Kidney tubule cell (primary cell): ENCODE measurements around the gene ZNF608.

Experiments
- DNase-seq: peaks from one replicate; pipeline ENCODE4 v3.0.0-alpha.2; 2018; ENCODE audit warnings: low spot score

The ZNF608 gene

DNA sequence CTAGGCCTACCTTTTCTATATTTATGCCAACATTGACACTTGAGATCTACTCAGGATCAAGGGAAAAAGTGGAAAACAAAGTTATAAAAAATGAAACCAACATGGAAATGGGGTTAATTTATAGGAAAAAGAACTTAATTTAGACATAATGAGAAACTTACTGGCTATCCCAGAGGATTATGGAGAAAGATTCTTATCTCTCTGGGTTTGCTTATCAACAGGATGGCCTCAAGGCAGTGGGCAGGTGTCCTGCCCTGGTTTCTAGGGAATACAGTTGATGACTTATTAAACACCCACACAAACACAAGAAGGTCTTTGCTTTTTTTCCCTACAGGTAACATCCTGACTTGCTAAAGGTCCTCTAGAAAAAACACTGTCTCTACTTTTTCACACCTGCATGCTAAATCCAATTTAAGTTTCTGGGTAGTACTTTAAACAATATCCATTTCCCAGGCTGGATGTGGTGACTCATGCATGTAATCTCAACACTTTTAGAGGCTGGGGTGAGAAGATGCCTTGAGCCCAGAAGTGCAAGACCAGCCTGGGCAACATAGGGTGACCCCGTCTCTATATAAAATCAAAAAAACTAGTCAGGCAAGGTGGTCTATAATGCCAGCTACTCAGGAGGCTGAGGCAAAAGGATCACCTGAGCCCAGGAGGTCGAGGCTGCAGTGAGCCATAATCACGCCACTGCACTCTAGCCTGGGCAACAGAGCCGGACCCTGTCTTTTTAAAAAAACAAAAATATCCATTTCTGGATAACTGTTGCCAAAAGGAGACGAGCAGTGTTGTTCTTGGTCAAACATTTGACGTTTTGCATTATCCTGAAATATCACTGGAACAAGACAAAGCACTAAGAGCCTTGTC is 6.6 kb upstream of the ZNF608 start:
- no peak for DNase-seq

DNA sequence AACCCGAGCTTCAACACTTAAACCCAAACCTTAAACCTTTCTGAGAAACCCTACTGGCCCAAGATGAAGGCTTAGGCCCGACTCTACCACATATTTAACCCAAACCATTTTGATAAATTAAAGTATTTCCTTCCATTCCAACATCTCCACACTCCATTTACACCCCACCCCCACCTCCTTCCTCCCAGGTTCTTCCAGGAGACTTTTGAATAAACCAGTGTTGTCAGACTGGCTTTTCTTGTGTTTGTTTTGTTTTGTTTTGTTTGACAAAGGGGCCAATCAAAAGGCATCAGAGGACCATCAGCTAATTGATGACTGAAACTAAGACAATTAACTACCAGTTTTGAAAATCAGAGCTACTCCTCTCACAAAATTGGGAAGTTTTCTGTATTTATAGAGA is 4.6 kb upstream of the ZNF608 start:
- no peak for DNase-seq

DNA sequence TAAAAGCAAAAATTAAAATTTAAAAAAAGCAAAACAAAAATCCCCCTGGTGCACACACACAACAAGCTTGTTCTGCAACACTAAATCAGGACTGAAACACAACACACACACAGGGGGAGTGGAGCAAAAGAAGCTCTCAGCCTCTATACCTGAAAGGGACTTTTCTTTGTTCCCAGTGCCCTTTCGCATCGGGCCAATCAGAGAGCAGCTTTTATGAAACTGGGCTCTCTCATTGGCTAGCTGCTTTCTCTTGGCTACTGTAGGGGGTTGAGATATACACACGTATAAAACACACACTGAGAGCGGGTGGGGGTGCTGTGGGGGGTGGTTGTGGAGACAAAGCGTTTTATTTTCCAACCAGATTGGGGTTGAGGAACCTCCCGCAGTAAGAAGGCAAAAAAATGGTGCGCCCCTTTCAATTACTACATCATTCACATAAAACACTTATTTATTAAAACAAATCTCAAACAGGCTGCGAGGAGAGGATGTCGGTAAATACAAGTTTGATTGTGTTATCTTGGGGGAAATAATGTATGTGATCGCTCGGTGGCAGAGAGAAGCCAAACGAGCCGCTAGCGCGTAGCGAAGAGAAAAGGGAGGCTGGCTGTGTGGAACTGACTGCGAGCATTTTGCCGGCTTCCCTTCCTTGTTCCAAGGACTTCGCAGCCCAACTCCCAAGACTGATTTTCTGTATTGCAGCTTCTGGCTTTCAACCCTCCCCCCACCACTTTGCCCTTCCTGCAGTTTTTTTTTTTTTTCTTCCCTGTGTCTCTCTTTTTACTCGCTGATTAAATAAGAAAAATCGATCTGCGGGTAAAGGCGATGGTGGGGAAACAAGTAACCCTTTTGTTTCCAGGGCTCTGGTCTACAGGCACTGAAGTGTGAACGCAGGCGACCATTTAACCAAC is 2.5 kb upstream of the ZNF608 start:
- peak; percentile 98 for DNase-seq

DNA sequence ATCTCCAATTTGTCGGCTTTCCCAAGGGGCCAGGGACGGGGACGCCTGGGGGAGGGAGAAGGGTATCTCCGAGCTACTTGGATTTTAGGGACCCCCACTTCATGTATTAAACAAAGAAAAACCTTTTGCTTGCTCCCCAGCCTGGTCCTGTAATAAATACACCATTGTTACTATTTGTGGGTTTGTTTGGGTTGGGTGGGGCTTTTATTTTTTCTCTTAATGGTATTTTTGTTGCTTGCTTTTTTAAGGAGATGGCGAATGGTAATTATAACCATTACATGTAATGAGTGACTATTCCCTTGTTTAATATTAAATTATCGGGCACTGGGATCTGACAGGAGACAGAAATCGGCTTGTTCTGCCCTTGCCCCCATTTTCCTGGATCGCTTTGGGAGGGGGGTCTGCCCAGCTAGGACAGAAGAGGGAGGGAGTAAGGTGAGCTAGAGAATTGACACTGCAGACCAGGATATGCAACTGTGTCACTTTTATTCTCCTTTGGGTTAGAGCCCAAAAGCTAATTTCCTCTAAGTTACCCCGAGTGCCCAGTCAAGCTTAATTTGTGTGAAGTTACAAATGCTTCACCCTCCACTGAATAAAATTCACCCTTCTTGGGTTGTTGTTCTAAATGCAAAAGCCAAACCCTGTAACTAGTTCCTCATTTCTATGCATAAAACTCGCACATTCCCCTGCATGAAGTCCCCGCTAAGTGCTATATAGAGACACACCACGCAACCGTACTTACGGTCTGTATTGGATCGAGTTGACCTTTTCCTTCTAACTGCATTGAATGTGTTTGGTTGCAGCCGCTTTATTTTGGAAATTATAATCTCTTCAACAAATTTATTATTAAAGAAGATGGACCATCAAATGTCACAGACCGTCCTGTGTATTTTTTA is 1.6 kb upstream of the ZNF608 start:
- peak; percentile 54 for DNase-seq

DNA sequence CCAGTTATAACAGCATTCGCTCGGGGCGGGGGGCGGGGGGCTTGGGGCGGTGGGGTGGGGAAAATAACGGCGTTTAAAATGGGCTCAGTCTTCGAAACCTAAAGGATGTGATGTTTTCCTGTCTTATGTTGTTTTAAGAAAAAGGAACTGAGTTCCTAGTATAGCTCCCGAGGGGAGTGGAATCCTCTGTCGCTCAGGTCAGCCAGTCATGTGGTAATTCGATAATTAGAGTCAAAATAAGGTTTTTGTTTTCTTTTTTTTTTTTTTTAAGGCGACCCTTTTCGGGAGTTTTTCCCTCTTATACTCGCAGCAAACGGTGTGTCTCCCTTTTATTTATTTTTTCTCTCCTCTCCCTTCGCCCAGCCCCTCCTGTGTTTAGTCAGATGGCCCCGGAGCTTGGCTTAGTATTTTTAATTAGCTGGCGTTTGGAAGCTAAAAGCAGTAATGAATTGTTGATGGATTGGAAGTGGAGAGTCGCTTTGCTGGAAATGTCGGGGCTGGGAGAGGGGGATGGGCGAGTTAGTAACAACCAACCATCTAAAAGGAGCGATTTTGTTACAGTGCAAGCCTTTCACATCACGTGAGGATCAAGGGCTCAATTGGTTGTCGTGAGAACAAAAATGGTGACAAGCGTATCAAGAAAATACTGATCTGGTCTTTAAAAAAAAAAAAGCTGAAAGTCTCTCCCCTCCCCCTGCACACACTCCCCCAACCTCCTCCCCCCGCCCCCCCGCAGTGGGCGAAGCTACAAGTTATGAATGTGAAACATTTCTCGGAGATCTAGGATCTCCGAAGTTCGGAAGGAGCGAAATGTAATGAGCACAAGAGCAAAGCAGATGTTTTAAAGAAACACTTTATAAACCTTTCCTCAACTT is 714 bp upstream of the ZNF608 start:
- peak; percentile 93 for DNase-seq

DNA sequence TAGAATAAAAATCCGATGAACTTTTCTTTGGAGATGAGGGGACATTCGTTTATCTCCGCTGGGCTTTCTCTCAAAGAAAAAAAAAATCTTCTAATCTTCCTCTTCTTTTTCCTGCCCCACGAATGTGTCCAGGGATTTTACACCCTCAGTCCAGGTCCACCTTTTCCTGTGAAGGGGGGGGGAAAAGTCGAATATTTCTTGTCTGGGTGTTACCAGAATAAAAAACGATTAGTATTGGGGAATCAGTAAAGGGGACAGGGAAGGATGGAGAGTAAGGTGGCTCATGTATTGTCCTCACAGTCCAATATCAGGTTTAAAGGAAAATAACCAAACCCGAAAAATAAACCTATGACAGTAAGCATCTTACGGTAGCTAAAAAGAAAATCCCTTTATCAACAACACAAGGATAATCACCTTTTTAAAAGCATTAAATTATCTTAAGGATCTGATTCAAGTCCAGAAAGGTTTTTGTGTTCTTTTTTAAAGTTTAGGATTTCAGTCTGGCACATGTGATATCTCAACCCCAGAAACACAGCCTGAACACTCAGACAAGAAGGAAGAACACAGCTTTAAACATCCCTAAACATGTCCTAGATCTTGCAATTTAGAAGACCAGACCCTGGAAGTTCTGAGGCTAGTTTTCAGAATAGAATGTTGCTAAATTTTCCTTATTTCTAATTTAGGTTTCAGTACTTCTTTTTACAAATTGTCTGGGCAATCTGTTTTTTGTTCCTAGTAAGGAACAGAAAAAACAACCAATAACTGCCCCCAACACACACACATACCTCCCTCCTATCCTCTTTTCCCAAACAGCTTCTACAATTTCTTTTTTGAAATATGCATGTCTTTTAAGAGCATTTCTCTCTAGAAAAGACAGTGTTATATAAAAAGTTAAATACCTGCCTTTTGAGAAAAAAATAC is 1.2 kb downstream of the ZNF608 start:
- DNase-seq = peak; percentile 38

DNA sequence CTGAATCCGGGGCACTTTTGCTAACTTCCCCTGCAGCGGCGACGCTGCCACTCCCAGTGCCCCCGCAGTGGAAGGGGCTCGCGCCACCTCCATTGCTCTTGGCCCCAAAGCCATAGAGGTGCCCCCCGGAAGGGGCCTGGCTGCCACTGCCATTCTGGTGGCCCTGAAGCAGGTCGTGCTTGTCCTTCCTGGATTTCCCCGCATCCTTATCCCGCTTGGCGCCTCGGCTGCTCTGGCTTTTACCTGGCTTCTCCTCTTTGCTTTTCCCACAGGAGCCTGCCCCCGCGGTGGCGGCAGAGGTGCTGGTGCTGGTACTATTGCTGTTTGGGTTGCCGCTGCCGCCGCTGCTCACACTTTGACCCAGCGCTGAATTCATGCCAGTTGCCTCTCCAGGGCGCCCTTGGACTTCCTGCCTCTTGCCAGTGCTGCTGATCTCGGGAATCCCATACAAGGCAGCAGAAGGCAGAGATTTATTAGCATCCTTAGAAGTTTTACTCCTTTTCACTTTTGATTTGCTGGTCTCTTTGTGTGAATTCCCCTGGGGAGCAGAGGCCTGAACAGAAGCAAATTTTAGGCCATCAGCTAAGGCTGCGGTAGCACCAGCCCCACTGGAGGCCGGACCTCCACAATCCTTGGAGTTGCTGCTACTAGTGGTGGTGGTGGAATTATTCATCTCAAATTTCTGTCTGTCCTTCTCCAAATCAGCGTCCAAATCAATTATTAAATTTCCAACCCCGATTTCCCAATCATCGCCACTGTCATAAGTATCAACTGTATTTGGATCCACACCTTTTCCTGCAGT is 2.1 kb downstream of the ZNF608 start:
- peak; percentile 67 for DNase-seq

DNA sequence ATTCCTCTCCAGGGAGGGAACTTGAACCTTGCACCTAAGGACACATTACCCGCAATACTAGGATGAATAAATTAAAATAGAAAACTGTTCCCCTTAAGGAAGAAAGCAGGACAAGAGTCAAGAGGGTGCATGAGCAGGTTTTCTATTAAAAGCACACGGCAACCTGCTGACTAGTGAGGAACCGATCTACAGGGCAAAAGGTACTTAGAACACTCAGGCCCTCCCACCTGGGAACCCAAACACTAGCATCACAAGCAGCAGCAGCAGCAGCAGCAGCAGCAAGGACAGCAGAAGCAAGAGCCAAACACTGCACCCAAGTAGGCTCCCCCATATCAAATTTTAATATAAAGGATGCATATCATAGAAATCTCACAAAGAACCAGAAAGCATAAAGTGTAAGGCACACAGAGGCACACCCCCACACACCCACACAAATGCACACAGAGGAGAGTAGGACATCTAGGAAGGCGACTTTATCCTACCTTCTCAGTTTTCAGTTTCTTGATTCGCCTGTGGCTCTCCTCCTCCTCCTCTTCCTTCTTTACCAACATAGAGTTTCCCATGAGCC is 2.8 kb downstream of the ZNF608 start:
- DNase-seq = peak; percentile 71

DNA sequence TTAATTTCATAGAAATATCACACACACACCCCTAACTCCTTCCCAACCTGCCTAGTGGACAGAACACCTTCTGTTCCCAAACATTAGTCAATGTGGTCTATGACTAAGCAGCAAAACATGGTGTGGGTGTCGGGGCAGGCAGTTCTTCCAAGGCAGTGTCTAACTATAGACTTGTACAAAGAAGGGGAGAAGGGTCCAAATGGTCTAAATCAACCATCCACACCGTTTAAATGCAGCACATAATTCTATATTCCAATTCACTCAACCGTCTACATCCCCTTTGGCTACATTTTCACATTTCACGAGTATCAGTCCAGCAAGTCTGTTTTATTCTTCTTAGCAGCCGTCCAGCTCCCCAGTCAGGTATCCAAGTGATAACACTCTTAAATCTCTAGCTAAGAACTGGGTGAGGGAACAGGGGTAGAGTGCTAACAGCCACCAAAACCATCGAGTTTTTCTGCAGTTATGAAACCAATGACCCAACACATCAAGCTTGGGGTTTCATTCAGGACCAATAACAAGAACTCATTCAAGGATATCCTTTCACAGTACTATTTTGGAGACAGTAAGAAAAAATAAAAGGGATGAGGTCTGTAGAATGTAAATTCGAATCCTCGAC is 3.3 kb downstream of the ZNF608 start:
- DNase-seq = peak; percentile 93

DNA sequence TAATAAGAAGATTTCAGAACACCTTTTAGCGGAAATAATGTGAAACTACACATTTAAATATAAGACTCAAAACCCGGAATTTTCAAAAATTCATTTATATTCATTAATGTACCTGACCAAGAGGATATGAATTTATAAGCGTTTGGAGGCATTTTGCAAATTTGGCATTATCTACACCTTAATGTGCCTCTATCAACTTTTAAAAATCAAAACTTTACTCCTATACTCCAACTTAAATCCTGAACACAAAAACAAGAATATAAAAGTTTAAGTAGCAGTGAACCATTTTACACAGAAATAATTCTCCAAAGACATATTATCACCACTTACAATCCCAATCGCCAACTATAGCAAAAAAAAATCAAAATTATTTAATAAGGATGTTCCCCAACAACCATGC is 3.9 kb downstream of the ZNF608 start:
- DNase-seq = no peak

DNA sequence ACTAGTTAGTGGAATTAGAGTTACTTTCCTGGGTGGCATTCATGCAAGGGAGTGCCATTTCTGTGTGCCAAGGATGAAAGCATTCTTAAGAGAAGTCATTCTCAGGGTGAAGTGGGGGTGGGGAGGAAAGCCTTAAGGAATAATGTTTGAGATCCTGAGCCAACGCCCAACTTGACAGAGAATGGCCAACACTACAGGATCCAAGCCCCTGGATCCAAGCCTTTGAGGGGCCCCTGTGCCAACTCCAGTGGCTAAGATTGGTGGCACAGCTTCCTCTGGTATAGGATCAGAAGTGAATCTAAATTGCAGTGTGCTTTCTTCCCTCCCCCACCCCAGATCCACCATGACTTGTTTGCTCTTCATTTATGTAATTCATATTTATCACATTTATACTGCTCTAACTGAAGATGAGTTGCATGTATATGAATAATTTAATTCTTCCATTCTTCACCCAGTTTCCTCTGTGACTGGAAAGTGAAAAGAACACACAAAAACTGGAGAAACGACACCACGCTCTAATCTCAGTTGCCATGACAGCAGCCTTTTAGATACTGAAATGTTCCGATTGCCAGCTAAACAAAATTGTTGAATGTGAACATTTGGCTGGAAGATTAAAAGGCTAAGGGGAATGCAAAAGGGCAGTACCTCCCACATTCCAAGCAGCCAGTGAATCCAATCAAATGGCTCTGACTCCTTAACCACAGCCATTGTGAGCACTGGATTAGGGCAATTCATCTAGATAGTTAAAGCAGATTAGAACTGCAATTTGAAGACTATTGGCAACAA is 4.5 kb downstream of the ZNF608 start:
- peak; percentile 96 for DNase-seq

DNA sequence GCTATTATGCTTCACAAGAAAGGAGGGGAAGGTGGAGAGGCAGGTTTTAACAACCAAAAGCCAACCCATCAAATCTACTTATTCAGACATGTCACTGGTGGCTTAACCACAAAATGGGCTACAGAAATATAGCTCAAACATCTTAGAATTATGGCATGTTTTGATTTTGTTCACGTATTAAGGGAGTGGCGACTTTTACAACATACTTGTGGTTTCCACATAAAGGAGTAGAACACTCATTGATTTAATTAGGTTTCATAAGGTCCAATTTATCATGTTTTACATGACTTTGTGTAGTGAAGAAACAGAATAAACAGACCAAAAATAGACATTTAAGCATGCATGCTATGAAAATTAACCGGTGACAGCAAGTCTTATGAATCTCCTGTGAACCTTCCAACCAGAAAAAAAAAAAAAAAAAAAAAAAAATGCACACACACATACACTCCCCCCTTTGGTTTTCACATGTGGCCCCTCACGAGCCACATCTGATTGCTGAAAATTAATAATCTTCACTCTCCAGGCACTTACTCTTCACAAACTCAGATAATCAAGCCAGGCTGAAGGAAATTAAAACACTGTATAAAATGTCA is 5.4 kb downstream of the ZNF608 start:
- peak; percentile 54 for DNase-seq

DNA sequence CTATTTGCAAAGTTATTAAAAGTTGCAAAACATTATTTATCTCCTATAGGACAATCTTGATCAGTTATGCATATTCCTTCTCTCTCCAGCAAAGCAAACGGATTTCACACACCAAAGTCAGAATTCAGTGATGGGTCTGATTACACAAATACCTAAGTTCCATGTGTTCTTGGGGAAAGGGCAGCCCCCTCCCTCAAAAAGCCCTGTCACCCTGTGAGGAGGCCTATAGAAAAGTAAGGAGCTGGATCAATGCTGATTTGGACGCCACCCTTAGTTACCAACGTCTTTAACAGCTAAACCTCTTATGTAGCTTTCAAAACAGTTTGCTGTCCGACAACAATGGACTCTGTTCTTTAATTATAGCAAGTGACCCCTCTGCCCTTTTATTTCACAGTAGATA is 6.4 kb downstream of the ZNF608 start:
- DNase-seq = no peak

DNA sequence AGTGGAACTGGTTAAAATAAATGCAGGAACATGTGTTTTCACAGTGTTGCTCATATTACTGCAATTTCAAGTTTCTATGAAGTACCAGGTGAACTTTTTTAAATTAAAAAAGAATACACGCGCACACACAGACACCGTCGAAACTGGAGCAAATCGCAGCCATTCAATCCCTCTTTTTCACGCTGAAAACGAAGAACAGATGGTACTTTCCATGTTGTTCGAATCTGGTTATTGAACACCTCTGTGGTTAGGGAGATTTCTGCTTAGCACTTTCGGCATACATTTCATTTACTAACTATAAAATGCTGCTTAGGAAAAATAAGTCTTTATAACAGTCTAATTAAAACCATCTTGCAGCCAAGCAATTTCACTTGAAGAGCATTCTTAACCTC is 6.8 kb downstream of the ZNF608 start:
- no peak for DNase-seq

DNA sequence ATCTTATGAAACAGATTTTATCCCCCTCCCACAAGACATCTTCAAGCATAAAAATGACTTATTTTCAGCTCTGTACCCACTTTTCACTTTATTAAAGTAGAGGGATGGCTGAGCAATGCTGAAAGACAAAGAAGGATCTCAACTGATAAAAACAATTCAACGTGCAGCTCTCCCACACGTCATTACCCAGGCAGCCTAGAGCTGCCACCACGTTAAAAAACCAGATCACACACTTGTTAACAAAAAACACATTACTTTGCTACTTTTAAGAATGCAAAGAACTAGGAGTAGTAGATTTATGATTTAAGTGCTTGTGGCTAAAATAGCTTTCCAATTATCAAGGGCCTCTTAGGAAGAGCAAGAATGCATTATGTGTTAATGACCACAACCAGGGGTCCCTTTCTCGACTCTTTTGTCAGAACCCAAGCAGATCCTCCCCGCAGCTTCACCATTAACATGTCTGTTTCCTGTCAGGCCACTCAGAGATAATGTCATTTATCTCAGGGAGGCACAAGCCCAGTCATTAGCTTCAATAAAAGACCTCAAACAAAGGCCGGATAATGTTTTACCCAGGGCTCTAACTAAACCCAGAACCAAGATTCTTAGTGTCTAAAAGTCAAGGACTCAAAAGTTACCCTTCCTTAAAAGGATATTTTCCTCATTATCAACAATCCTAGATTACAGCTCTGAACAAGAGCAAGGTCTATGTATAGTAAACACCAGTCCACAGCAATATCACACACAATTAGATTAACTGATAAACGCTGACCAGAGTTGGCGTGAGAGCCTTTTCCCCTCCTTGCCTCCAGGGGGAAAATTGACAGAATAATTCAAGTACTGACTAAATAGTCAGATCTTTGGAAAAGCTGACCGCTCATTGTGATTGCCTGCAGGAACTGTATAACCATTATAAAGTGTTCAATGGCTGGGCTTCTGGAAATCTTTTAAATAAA is 7.5 kb downstream of the ZNF608 start:
- DNase-seq = peak; percentile 42

DNA sequence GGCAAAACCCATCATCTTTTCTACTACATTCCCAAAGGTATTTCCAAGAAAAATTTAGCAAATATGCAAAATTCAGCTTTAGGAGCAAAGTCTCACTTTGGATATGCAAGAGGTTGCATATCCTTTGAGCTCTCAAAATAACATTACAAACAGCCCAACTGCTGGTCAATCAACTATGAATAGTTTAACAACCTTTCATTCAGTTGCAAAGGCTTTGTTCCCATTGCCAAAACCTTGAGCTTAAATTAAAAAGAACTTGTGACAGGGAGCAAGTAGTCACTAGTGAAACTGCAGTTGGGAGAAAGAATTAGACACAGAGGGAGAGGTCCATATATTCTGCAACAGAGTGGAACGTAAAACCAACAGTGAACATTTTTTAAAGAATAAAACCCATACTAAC is 8.8 kb downstream of the ZNF608 start:
- no peak for DNase-seq
